Liver (tissue), 9 donors: ENCODE data around the gene IQSEC1. TPM values are rescaled to one million over a fixed set of nuclear protein-coding genes. Genes with fewer than 3 reads are reported as not detected.

Experiments used
- DNase-seq: peaks from one replicate; pipeline ENCODE4 v3.0.0-alpha.2; 2017; ENCODE audit warnings: low spot score
- H3K27ac ChIP-seq, 2 donors: one replicate each; pipeline ENCODE4 v1.7.0; 2013; ENCODE audit warnings: inconsistent platforms in 2 of 2, low read length in 2 of 2, control low read depth in 1 of 2, low read depth in 1 of 2, mild to moderate bottlenecking in 1 of 2
- H3K27me3 ChIP-seq, 4 donors: one replicate each; pipeline versions ENCODE4 v1.6.1 to v1.7.0; 2013; ENCODE audit warnings: low read length in 3 of 4, inconsistent platforms in 1 of 4, mild to moderate bottlenecking in 1 of 4, moderate library complexity in 1 of 4; ENCODE audit not compliant: control insufficient read depth in 4 of 4, insufficient read depth in 4 of 4
- H3K36me3 ChIP-seq, 4 donors: one replicate each; pipeline versions ENCODE4 v1.6.1 to v1.7.0; 2013; ENCODE audit warnings: low read length in 3 of 4, mild to moderate bottlenecking in 3 of 4, low read depth in 1 of 4, moderate library complexity in 1 of 4; ENCODE audit not compliant: control insufficient read depth in 4 of 4, insufficient read depth in 3 of 4
- H3K4me1 ChIP-seq, 4 donors: one replicate each; pipeline versions ENCODE4 v1.6.1 to v1.7.0; 2013; ENCODE audit warnings: low read length in 3 of 4, mild to moderate bottlenecking in 3 of 4, moderate library complexity in 1 of 4; ENCODE audit not compliant: control insufficient read depth in 4 of 4, insufficient read depth in 4 of 4
- H3K4me3 ChIP-seq, 3 donors: one replicate each; pipeline versions ENCODE4 v1.6.1 to v1.7.0; 2013; ENCODE audit warnings: low read length in 3 of 3, control low read depth in 1 of 3, low read depth in 1 of 3, mild to moderate bottlenecking in 1 of 3
- H3K9ac ChIP-seq, 2 donors: one replicate each; pipeline ENCODE4 v1.7.0; 2013; ENCODE audit warnings: low read length in 2 of 2, mild to moderate bottlenecking in 2 of 2, moderate library complexity in 2 of 2, control low read depth in 1 of 2, low read depth in 1 of 2
- H3K9me3 ChIP-seq, 4 donors: one replicate each; pipeline versions ENCODE4 v1.6.1 to v1.7.0; 2013; ENCODE audit warnings: low read length in 3 of 4; ENCODE audit not compliant: control insufficient read depth in 4 of 4
- CTCF ChIP-seq: fragments of 150-350 bp; IDR thresholded peaks from 2 replicates; pipeline ENCODE4 v1.5.1; 2017; ENCODE audit warnings: improper control_type of control experiment, low read depth, low read length; ENCODE audit not compliant: missing input control
- EGR1 ChIP-seq, 2 donors: IDR thresholded peaks; 2 replicates each; pipeline ENCODE4 v1.6.1; 2016 to 2018; ENCODE audit warnings: antibody characterized with exemption in 2 of 2, low read depth in 2 of 2
- FOXA1 ChIP-seq: IDR thresholded peaks from 2 replicates; pipeline ENCODE4 v1.6.1; 2016; ENCODE audit warnings: antibody characterized with exemption
- GABPA ChIP-seq, 2 donors: IDR thresholded peaks in 1 of 2; conservative IDR thresholded peaks in 1 of 2; 2 replicates each; pipeline ENCODE4 v1.6.1; 2016; ENCODE audit warnings: antibody characterized with exemption in 2 of 2, mild to moderate bottlenecking in 1 of 2, moderate library complexity in 1 of 2
- HNF4A ChIP-seq, 2 donors: conservative IDR thresholded peaks; 2 replicates each; pipeline ENCODE4 v1.6.1; 2016; ENCODE audit warnings: antibody characterized with exemption in 2 of 2, mild to moderate bottlenecking in 2 of 2
- JUND ChIP-seq, 2 donors: IDR thresholded peaks; 2 replicates each; pipeline ENCODE4 v1.6.1; 2016; ENCODE audit warnings: antibody characterized with exemption in 2 of 2
- NR2F2 ChIP-seq: IDR thresholded peaks from 2 replicates; pipeline ENCODE4 v1.6.1; 2016; ENCODE audit warnings: antibody characterized with exemption
- RAD21 ChIP-seq, 2 donors: IDR thresholded peaks; 2 replicates each; pipeline ENCODE4 v1.6.1; 2016; ENCODE audit warnings: antibody characterized with exemption in 2 of 2, mild to moderate bottlenecking in 2 of 2
- RXRA ChIP-seq, 2 donors: IDR thresholded peaks; 2 replicates each; pipeline ENCODE4 v1.6.1; 2017 to 2018; ENCODE audit warnings: antibody characterized with exemption in 2 of 2, mild to moderate bottlenecking in 1 of 2
- SP1 ChIP-seq: IDR thresholded peaks from 2 replicates; pipeline ENCODE4 v1.6.1; 2018; ENCODE audit warnings: antibody characterized with exemption, mild to moderate bottlenecking
- TAF1 ChIP-seq: conservative IDR thresholded peaks from 2 replicates; pipeline ENCODE4 v1.6.1; 2016; ENCODE audit warnings: antibody characterized with exemption, mild to moderate bottlenecking
- YY1 ChIP-seq: IDR thresholded peaks from 2 replicates; pipeline ENCODE4 v1.6.1; 2016; ENCODE audit warnings: antibody characterized with exemption, mild to moderate bottlenecking
- WGBS: extraction: QIAGEN DNeasy Blood & Tissue Kit; methylation state at CpG from one replicate; pipeline ENCODE4 v1.1.7; 2013; 5-methylcytosine and 5-hydroxymethylcytosine counted together
- polyA plus RNA-seq, 2 donors: library from polyadenylated mRNA; stranded (reverse) in 1 of 2; unstranded in 1 of 2; fragments of 200-250 nt in 1 of 2; fragments of >200 nt in 1 of 2; fragmentation: Nextera tagmentation in 1 of 2; extraction: Ambion mirVana in 1 of 2; gene quantifications; one replicate each; pipeline versions ENCODE4 v1.2.1 to v1.2.3, GENCODE V29; 2013 to 2015
- total RNA-seq, 2 donors: library from RNA; depleted of rRNA; stranded (reverse); fragments of >200 nt; gene quantifications; one replicate each; pipeline ENCODE4 v1.2.3, GENCODE V29; 2014
- TF ChIP-seq, protein P1 (sequence below): IDR thresholded peaks from 2 replicates; pipeline ENCODE4 v1.6.1; 2016; ENCODE audit warnings: antibody characterized with exemption
- TF ChIP-seq, protein P2 (sequence below): IDR thresholded peaks from 2 replicates; pipeline ENCODE4 v1.6.1; 2016; ENCODE audit warnings: antibody characterized with exemption, mild to moderate bottlenecking
- donor health status: healthy.
- donor health status: healthy.
- donor health status: healthy.
- donor health status: healthy.
- donor health status: healthy.

Gene IQSEC1
- total and polyA plus RNA-seq, 4 donors, result 12.7 to 56.0 (median 36.2) TPM

- H3K4me3 ChIP-seq, result peak overlapping the region in 1 of 3 donors; percentile 7
- DNase-seq, result no peak
- no peaks in the 10 kb centered on the region for H3K27me3 ChIP-seq
- H3K9ac ChIP-seq, result peak overlapping the region; percentile 49 to 58
- H3K9me3 ChIP-seq, result no peaks in the 10 kb centered on the region
- TF ChIP-seq RAD21 (IDR thresholded peaks at IDR 0.05), result no peak
- TF ChIP-seq GABPA (IDR thresholded peaks at IDR 0.05 in 1 of 2, conservative IDR thresholded peaks at IDR 0.05 in 1 of 2), result no peak
- no peak for TF ChIP-seq EGR1 (IDR thresholded peaks at IDR 0.05; ENCODE audit: low read depth in 2 of 2)
- TF ChIP-seq HNF4A (conservative IDR thresholded peaks at IDR 0.05), result no peak
- no peak for TF ChIP-seq TAF1
- no peak for TF ChIP-seq YY1
- no peak for TF ChIP-seq RXRA (IDR thresholded peaks at IDR 0.05)
- TF ChIP-seq JUND (IDR thresholded peaks at IDR 0.05), result no peak
- TF ChIP-seq FOXA1, result no peak
- no peak for TF ChIP-seq SP1
- TF ChIP-seq CTCF, result no peak
- TF ChIP-seq, protein P1, sequence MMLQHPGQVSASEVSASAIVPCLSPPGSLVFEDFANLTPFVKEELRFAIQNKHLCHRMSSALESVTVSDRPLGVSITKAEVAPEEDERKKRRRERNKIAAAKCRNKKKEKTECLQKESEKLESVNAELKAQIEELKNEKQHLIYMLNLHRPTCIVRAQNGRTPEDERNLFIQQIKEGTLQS, result no peak
- TF ChIP-seq, protein P2, sequence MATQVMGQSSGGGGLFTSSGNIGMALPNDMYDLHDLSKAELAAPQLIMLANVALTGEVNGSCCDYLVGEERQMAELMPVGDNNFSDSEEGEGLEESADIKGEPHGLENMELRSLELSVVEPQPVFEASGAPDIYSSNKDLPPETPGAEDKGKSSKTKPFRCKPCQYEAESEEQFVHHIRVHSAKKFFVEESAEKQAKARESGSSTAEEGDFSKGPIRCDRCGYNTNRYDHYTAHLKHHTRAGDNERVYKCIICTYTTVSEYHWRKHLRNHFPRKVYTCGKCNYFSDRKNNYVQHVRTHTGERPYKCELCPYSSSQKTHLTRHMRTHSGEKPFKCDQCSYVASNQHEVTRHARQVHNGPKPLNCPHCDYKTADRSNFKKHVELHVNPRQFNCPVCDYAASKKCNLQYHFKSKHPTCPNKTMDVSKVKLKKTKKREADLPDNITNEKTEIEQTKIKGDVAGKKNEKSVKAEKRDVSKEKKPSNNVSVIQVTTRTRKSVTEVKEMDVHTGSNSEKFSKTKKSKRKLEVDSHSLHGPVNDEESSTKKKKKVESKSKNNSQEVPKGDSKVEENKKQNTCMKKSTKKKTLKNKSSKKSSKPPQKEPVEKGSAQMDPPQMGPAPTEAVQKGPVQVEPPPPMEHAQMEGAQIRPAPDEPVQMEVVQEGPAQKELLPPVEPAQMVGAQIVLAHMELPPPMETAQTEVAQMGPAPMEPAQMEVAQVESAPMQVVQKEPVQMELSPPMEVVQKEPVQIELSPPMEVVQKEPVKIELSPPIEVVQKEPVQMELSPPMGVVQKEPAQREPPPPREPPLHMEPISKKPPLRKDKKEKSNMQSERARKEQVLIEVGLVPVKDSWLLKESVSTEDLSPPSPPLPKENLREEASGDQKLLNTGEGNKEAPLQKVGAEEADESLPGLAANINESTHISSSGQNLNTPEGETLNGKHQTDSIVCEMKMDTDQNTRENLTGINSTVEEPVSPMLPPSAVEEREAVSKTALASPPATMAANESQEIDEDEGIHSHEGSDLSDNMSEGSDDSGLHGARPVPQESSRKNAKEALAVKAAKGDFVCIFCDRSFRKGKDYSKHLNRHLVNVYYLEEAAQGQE, result no peak
- peak overlapping the region; percentile 75 to 76 for H3K27ac ChIP-seq
- 81% methylated on average over 6 of the region's 6 CpGs for WGBS
- H3K4me1 ChIP-seq, result peaks cover 0 to 3% (median 0%) of the 10 kb centered on the region in 4 donors
- H3K36me3 ChIP-seq, result no peaks in the 10 kb centered on the region
Measured at GRCh38 chr3:13014755-13015285, 58.4 kb downstream of the IQSEC1 start.

DNA sequence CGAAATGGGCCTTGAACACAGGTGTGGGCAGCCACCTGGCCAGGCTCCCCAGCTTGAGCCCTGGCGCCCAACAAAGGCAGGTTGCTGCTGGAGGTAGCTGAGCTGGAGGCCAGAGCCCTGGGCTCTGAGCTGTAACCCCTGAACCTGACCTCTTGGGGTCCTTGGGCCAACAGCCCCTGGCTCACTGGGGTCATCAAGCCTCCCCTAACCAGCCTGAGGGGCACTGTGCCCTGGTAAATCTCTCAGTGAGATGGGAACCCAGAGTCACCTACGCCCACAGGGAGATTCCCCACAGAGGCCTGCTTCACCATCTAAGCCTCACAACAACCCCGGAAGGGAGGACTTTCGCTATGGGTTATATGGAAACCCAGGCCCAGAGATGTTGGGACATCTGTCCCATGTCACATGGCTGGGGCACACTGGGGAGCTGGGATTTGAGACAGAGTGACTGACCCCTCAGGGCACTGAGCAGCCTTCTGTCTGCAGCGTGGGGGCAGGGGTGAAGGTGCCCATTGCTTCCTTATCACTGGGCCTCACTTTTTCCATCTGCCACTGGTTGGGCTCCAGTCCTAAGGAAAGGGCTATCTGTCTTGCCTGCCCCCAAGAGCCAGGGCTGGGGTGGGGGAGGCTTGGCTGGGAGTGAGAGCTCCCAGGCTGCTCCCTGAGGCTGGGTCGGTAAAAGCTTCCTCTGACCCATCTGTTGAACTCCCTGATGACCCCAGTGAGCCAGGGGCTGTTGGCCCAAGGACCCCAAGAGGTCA is 59.1 kb downstream of the IQSEC1 start:
- Histone ChIP-seq H3K36me3 (no peaks in the 10 kb centered on the region), H3K9ac (peak overlapping the region in 1 of 2 donors; percentile 48), H3K27ac (peak overlapping the region; percentile 8 to 56), H3K4me1 (peaks cover 0 to 3% (median 0%) of the 10 kb centered on the region in 4 donors), H3K27me3 (no peaks in the 10 kb centered on the region), H3K4me3 (no peak overlapping the region), H3K9me3 (no peaks in the 10 kb centered on the region)
- 73% methylated on average over 7 of the region's 7 CpGs for WGBS
- TF ChIP-seq FOXA1 (no peak), RXRA (IDR thresholded peaks at IDR 0.05) (peak; percentile 64 to 85), NR2F2 (peak; percentile 96)
- DNase-seq, result no peak
